AG09309 (cell line): ENCODE measurements around the gene CEBPB.

Experiments
- DNase-seq: peaks from one replicate; pipeline ENCODE4 v3.0.0-alpha.2; 2010; ENCODE audit warnings: low read depth
- H3K4me3 ChIP-seq: 2 replicates; pipeline ENCODE4 v1.5.1; 2011; ENCODE audit warnings: mild to moderate bottlenecking, low read depth, low read length, moderate library complexity; ENCODE audit not compliant: control insufficient read depth
- CTCF ChIP-seq: IDR thresholded peaks from 2 replicates; pipeline ENCODE4 v1.5.1; 2011; ENCODE audit warnings: mild to moderate bottlenecking, low read depth, low read length, inconsistent platforms; ENCODE audit not compliant: insufficient read depth, control insufficient read depth; ENCODE audit errors: missing control alignments

The CEBPB gene

GRCh38 chr20:50191065-50191543 lies 474 bp downstream of the CEBPB start:
- TF ChIP-seq CTCF: no peak
- H3K4me3 ChIP-seq: peak overlapping the region; percentile 92
- DNase-seq: no peak

DNA sequence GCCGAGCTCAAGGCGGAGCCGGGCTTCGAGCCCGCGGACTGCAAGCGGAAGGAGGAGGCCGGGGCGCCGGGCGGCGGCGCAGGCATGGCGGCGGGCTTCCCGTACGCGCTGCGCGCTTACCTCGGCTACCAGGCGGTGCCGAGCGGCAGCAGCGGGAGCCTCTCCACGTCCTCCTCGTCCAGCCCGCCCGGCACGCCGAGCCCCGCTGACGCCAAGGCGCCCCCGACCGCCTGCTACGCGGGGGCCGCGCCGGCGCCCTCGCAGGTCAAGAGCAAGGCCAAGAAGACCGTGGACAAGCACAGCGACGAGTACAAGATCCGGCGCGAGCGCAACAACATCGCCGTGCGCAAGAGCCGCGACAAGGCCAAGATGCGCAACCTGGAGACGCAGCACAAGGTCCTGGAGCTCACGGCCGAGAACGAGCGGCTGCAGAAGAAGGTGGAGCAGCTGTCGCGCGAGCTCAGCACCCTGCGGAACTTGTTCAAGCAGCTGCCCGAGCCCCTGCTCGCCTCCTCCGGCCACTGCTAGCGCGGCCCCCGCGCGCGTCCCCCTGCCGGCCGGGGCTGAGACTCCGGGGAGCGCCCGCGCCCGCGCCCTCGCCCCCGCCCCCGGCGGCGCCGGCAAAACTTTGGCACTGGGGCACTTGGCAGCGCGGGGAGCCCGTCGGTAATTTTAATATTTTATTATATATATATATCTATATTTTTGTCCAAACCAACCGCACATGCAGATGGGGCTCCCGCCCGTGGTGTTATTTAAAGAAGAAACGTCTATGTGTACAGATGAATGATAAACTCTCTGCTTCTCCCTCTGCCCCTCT lies 1.1 kb downstream of the CEBPB start:
- TF ChIP-seq CTCF: peak; percentile 25
- peak overlapping the region; percentile 92 for H3K4me3 ChIP-seq
- DNase-seq: no peak

DNA sequence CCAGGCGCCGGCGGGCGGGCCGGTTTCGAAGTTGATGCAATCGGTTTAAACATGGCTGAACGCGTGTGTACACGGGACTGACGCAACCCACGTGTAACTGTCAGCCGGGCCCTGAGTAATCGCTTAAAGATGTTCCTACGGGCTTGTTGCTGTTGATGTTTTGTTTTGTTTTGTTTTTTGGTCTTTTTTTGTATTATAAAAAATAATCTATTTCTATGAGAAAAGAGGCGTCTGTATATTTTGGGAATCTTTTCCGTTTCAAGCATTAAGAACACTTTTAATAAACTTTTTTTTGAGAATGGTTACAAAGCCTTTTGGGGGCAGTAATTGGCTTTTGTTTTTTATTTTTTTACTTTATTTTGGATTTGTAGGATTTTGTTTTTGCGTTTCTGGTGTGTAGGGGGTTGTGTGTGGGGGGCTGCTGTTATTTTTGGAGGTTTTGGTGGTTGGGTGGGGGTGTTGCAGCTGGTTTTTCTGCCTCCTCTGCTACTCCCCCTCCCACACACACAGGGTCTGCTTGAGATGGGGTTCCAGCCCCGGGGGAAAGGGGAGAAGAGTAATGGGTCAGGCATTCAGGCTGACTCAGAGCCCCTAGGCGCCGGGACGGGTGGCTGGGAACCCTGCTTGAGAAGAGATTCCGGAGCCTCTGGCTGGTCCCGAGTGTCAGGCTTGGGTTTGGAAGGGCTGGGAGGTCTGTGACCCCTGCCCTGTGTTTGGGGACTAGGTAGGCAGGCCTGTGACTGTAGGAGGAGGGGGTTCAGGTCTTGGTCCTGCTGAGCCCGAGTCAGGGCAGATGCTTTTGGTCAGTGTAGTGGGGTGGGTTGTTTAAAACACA lies 2.0 kb downstream of the CEBPB start:
- H3K4me3 ChIP-seq: peak overlapping the region; percentile 92
- TF ChIP-seq CTCF: no peak
- peak; percentile 78 for DNase-seq

DNA sequence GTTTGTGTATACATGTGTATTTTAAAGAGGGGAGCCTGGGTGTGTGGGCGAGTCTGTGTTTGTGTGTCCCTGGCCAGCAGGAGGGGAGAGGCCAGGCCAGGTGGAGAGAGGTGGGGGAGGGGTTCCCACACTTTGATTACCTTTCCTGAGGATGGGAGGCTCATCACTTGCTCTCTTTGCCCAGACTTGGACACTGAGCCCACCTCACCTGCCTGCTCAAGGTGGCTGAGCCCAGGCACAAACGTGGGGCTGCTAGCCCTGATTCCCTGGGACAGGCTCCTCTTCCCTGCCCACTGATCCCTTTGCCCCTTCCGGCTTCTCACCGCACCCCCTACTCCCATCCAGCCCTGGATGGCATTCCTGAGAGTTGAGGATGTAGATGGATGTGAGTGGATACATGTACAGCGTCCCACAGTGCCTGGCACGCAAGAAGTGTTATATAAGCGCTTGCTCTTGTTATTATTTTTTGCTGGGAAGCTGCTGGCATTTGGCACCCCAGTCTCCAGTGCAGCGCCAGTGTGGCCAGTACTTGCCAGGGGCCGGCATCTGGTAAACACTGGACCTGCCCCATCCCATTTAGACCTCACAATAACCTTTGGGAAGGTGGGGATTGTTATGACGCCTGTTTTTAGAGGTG lies 2.7 kb downstream of the CEBPB start:
- DNase-seq: peak; percentile 52
- TF ChIP-seq CTCF: no peak
- H3K4me3 ChIP-seq: peak overlapping the region; percentile 92

DNA sequence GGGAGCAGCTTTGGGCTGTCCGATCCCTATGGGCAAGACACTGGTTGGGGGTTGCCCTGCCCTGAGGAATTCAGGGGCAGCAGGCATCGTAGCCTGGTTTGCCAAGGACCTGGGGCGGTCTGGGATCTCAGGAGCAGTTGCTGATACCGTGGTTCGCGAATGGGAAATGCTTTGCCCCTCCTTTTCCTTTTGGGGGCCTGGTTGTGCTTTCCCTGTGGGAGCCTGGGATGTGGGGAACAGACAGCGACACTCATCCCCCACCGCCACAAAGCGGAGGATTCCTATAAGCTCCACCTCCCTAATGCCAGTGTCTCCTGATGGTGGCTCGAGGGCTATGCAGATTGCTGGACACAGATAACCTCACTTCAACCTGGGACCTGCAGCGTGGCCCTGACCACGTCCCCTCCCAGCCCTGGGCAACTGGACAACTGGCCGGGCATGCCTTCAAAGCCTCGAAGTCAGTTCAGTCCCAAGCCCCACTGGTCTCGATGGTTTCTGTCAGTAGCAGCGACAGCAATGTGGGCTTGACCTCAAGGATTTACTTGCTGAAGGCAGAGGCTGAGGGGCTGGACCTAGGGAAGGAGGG lies 3.3 kb downstream of the CEBPB start:
- DNase-seq: no peak
- H3K4me3 ChIP-seq: peak overlapping the region; percentile 92
- no peak for TF ChIP-seq CTCF

- peak overlapping the region; percentile 92 for H3K4me3 ChIP-seq
- TF ChIP-seq CTCF: no peak
- no peak for DNase-seq
Observed at GRCh38 chr20:50194422-50194830, 3.8 kb downstream of the CEBPB start.
